ENCODE data around the gene TMOD2.

Gene TMOD2

GRCh38 chr15:51825698-51826097 is 74.3 kb downstream of the TMOD2 start:
- Histone ChIP-seq H3K9me3 (replicated peaks in 1 of 11) (peaks cover 9 to 15% (median 12%) of the 10 kb centered on the region in 11 experiments), H3K27ac (no peak overlapping the region)

DNA sequence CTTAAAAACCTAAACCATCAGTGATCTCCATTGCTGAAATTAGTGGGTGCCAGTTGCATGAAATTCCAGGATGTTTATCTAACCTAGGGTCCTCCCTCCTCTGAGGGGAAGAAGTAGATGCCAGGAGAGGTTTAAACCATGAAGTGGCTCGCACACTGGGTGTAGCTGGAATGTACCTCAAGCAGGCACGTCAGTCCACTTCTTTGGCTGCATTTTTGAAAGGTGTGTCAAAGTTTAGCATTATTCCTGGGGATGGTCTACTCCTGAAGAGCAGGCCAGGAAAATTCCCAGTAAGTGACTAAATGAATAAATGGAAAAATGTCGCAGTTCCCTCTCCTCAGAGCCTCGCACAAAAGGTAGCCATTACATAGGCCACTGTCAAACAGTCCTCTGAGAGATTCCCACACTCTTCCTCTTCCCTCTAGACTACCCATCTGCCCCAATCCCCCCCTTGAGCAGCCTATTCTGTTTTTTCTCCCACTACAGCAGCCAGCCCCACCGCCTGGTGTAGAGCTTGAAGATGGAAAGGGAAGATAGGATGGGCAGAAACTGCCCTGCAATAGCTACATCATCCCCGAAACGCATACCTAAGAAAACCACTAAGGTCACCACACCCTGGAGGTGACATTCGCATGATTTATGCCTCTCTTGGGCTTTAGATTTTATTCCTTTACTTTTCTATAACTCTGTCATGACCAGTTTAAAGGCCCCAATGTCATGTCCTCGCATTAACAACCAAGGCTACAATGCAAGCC is 77.4 kb downstream of the TMOD2 start:
- no peak overlapping the region for H3K27ac ChIP-seq
- H3K4me2 ChIP-seq: peak overlapping the region in 1 of 11 experiments; percentile 39; a peak in 1 of 22 replicates
- H3K27me3 ChIP-seq: no peaks in the 10 kb centered on the region
- no peaks in the 10 kb centered on the region for H3K9me3 ChIP-seq (replicated peaks in 1 of 11)
- H3K4me3 ChIP-seq: no peak overlapping the region; a peak in 2 of 20 replicates
- H3K9ac ChIP-seq: no peak overlapping the region
- H4K20me1 ChIP-seq: peaks cover 11 to 36% (median 30%) of the 10 kb centered on the region in 11 experiments; a peak in 19 of 22 replicates
- no peaks in the 10 kb centered on the region; a peak in 2 of 22 replicates for H3K36me3 ChIP-seq
- no peak for TF ChIP-seq Cebpa-rat (IDR thresholded peaks at IDR 0.05)
- peaks cover 10 to 29% (median 20%) of the 10 kb centered on the region in 10 experiments for H3K4me1 ChIP-seq

More at GRCh38 chr15:51825698-51826097, 74.3 kb downstream of the TMOD2 start:
- H3K36me3 ChIP-seq: no peaks in the 10 kb centered on the region; a peak in 1 of 22 replicates
- no peak for TF ChIP-seq Cebpa-rat (IDR thresholded peaks at IDR 0.05)
- H3K4me2 ChIP-seq: no peak overlapping the region
- no peak overlapping the region for H3K4me3 ChIP-seq
- no peaks in the 10 kb centered on the region for H3K27me3 ChIP-seq
- H3K9ac ChIP-seq: no peak overlapping the region
- peaks cover 0 to 3% (median 1%) of the 10 kb centered on the region in 10 experiments; a peak in 13 of 20 replicates for H3K4me1 ChIP-seq
- peaks cover 0 to 6% (median 2%) of the 10 kb centered on the region in 11 experiments; a peak in 9 of 22 replicates for H4K20me1 ChIP-seq

GRCh38 chr15:51829376-51830275 is 78.2 kb downstream of the TMOD2 start, which contains the start of gene TMOD3:
TSS of gene TMOD3 (plus strand) at chr15:51829653. CDS start at chr15:51862885, 33,232 bp downstream.
- Histone ChIP-seq H3K4me3 (peak within 1 kb of the TSS; percentile 88 to 99 (median 94)), H3K27me3 (no peaks in the 10 kb centered on the region), H3K9ac (peak within 1 kb of the TSS; percentile 84 to 95 (median 89)), H4K20me1 (peaks cover 16 to 44% (median 39%) of the 10 kb centered on the region in 11 experiments; a peak in 20 of 22 replicates), H3K9me3 (replicated peaks in 1 of 11) (no peaks in the 10 kb centered on the region), H3K27ac (peak within 1 kb of the TSS; percentile 75 to 91 (median 84)), H3K4me1 (peaks cover 10 to 37% (median 20%) of the 10 kb centered on the region in 10 experiments), H3K4me2 (peak within 1 kb of the TSS; percentile 78 to 97 (median 89)), H3K36me3 (peaks cover 0 to 3% (median 0%) of the 10 kb centered on the region in 11 experiments; a peak in 2 of 22 replicates)
- TF ChIP-seq Cebpa-rat (IDR thresholded peaks at IDR 0.05): no peak

- Histone ChIP-seq H3K4me3 (peak overlapping the region; percentile 88 to 99 (median 94)), H4K20me1 (peaks cover 22 to 51% (median 46%) of the 10 kb centered on the region in 11 experiments; a peak in 20 of 22 replicates), H3K9me3 (replicated peaks in 1 of 11) (no peaks in the 10 kb centered on the region), H3K36me3 (peaks cover 0 to 10% (median 0%) of the 10 kb centered on the region in 11 experiments; a peak in 4 of 22 replicates), H3K27ac (peak overlapping the region; percentile 75 to 91 (median 84)), H3K4me1 (peaks cover 10 to 44% (median 20%) of the 10 kb centered on the region in 10 experiments), H3K9ac (peak overlapping the region; percentile 84 to 95 (median 89)), H3K27me3 (no peaks in the 10 kb centered on the region), H3K4me2 (peak overlapping the region; percentile 78 to 97 (median 89))
- TF ChIP-seq Cebpa-rat (IDR thresholded peaks at IDR 0.05): no peak
Observed at GRCh38 chr15:51830276-51830806, 78.9 kb downstream of the TMOD2 start.

DNA sequence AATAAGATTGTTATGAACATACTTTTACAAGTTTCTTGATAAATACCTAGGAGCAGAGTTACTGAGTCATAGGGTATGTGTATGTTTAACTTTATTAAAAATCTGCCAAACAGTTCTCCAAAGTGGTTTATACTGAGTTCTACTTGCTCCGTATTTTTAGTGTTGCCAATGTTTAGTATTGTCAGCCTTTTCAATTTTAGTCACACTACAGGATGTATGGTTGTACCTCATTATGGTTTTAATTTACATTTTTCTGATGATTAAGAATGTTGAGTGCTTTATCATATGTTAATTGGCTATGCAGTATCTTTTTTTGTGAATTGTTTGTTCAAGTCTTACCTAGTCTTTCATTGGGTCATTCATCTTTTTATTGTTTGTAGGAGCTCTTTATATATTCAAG is 82.4 kb downstream of the TMOD2 start:
- H3K4me2 ChIP-seq: peak overlapping the region in 3 of 11 experiments; percentile 14 to 84 (median 76); a peak in 4 of 22 replicates

GRCh38 chr15:51837792-51838251 is 86.4 kb downstream of the TMOD2 start:
- Histone ChIP-seq H3K36me3 (peaks cover 0 to 22% (median 4%) of the 10 kb centered on the region in 11 experiments; a peak in 5 of 22 replicates), H3K9me3 (replicated peaks in 1 of 11) (peaks cover 0 to 21% (median 4%) of the 10 kb centered on the region in 11 experiments; a peak in 8 of 22 replicates), H3K27ac (peak overlapping the region in 4 of 11 experiments; percentile 5 to 29 (median 16); a peak in 3 of 22 replicates), H3K4me1 (peaks cover 35 to 99% (median 47%) of the 10 kb centered on the region in 10 experiments), H3K27me3 (no peaks in the 10 kb centered on the region), H3K4me3 (peak overlapping the region in 1 of 10 experiments; percentile 16; a peak in 2 of 20 replicates), H3K4me2 (peak overlapping the region; percentile 39 to 86 (median 58)), H3K9ac (peak overlapping the region in 3 of 11 experiments; percentile 14 to 39 (median 18); a peak in 2 of 22 replicates), H4K20me1 (peaks cover 29 to 98% (median 54%) of the 10 kb centered on the region in 11 experiments)
- no peak for TF ChIP-seq Cebpa-rat (IDR thresholded peaks at IDR 0.05)

More for the DNA sequence above, 82.4 kb downstream of the TMOD2 start:
- H3K9me3 ChIP-seq (replicated peaks in 1 of 11): no peaks in the 10 kb centered on the region
- H3K9ac ChIP-seq: no peak overlapping the region
- no peak overlapping the region for H3K4me3 ChIP-seq
- TF ChIP-seq Cebpa-rat (IDR thresholded peaks at IDR 0.05): no peak
- H3K27me3 ChIP-seq: no peaks in the 10 kb centered on the region
- peaks cover 38 to 83% (median 68%) of the 10 kb centered on the region in 11 experiments for H4K20me1 ChIP-seq
- no peak overlapping the region for H3K27ac ChIP-seq
- H3K36me3 ChIP-seq: peaks cover 0 to 14% (median 0%) of the 10 kb centered on the region in 11 experiments; a peak in 4 of 22 replicates
- peaks cover 27 to 78% (median 41%) of the 10 kb centered on the region in 10 experiments for H3K4me1 ChIP-seq

DNA sequence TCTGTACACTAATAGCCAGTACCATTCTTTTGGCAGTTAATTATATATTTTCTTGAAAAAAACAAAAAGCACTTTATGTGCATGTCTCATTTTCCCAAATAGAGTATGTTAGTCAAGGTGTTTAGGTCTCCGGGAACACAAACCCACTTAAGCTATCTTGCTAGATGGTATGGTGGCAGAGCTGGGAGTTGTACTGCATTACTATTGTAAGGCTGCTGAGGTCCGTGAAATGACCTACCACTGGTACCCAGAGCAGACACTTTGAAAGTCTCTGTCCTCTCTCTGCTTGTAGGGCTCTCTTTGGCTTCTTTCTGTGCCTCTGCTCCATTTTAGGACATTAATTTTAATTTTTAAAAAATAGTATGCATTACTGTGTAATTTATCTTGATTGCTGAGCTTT is 86.9 kb downstream of the TMOD2 start:
- no peak for TF ChIP-seq Cebpa-rat (IDR thresholded peaks at IDR 0.05)
- H3K9me3 ChIP-seq (replicated peaks in 1 of 11): peaks cover 0 to 22% (median 4%) of the 10 kb centered on the region in 11 experiments; a peak in 8 of 22 replicates
- H3K4me1 ChIP-seq: peaks cover 40 to 99% (median 51%) of the 10 kb centered on the region in 10 experiments
- peak overlapping the region; percentile 39 to 86 (median 58) for H3K4me2 ChIP-seq
- H3K4me3 ChIP-seq: peak overlapping the region in 1 of 10 experiments; percentile 16; a peak in 2 of 20 replicates
- H4K20me1 ChIP-seq: peaks cover 28 to 93% (median 50%) of the 10 kb centered on the region in 11 experiments
- no peaks in the 10 kb centered on the region for H3K27me3 ChIP-seq
- peak overlapping the region in 3 of 11 experiments; percentile 5 to 29 (median 22); a peak in 2 of 22 replicates for H3K27ac ChIP-seq
- H3K9ac ChIP-seq: peak overlapping the region in 3 of 11 experiments; percentile 14 to 39 (median 18); a peak in 2 of 22 replicates
- H3K36me3 ChIP-seq: peaks cover 0 to 22% (median 4%) of the 10 kb centered on the region in 11 experiments; a peak in 4 of 22 replicates

All from BLaER1 treated with 17β-estradiol and CSF1 and Interleukin-3, amounts not matched to agents 10 nM and 100 nM (cell line).